ENCODE results near the gene PTPN18.

The PTPN18 gene

GRCh38 chr2:130368786-130369185 lies 12.9 kb downstream of the PTPN18 start:
- no peak for DNase-seq

GRCh38 chr2:130369311-130369964 lies 13.6 kb downstream of the PTPN18 start:
- DNase-seq: no peak

GRCh38 chr2:130369965-130370341 lies 14.1 kb downstream of the PTPN18 start:
- DNase-seq: no peak

GRCh38 chr2:130370490-130370889 lies 14.6 kb downstream of the PTPN18 start:
- no peak for DNase-seq

- no peak for DNase-seq
Measured at GRCh38 chr2:130371723-130372054, 15.8 kb downstream of the PTPN18 start.

GRCh38 chr2:130372055-130372832 lies 16.4 kb downstream of the PTPN18 start:
- DNase-seq: peak in 1 of 2 experiments; percentile 33

- no peak for DNase-seq
Measured at GRCh38 chr2:130372833-130373807, 17.3 kb downstream of the PTPN18 start.

- DNase-seq: no peak
Measured at GRCh38 chr2:130373808-130374365, 18.0 kb downstream of the PTPN18 start.

- DNase-seq: no peak
Measured at GRCh38 chr2:130374587-130375290, 18.9 kb downstream of the PTPN18 start.

GRCh38 chr2:130375291-130376266 lies 19.7 kb downstream of the PTPN18 start:
- DNase-seq: no peak

GRCh38 chr2:130376433-130377293 lies 20.8 kb downstream of the PTPN18 start:
- no peak for DNase-seq

GRCh38 chr2:130377491-130377890 lies 21.6 kb downstream of the PTPN18 start:
- DNase-seq: no peak

GRCh38 chr2:130378206-130378897 lies 22.5 kb downstream of the PTPN18 start:
- no peak for DNase-seq

- no peak for DNase-seq
Measured at GRCh38 chr2:130378898-130379214, 23.0 kb downstream of the PTPN18 start.

- DNase-seq: no peak
Measured at GRCh38 chr2:130380096-130380934, 24.5 kb downstream of the PTPN18 start.

- no peak for DNase-seq
Measured at GRCh38 chr2:130381145-130381544, 25.3 kb downstream of the PTPN18 start.

- DNase-seq: no peak
Measured at GRCh38 chr2:130381619-130382018, 25.8 kb downstream of the PTPN18 start.

- DNase-seq: no peak
Measured at GRCh38 chr2:130382313-130382917, 26.6 kb downstream of the PTPN18 start.

Measured in cerebellar nuclear complex (tissue), 1 donor.